SU-DHL-6 (cell line): ENCODE data around the gene R3HDM2.

ENCODE experiments used
- H2AFZ ChIP-seq: fragments of 200-600 bp; sonication (generic); 2 replicates; pipeline ENCODE4 v1.6.1; 2014; ENCODE audit warnings: low read depth, mild to moderate bottlenecking, moderate library complexity, mixed read lengths, antibody characterized with exemption, low read length; ENCODE audit not compliant: severe bottlenecking
- H3F3A ChIP-seq: fragments of 200-600 bp; shearing (Covaris generic); 2 replicates; pipeline ENCODE4 v1.6.0; 2016; ENCODE audit warnings: antibody characterized with exemption, mild to moderate bottlenecking; ENCODE audit not compliant: insufficient read depth
- H3K27ac ChIP-seq: fragments of 200-600 bp; sonication (generic); 2 replicates; pipeline ENCODE4 v1.5.1; 2016; ENCODE audit warnings: low read depth, mild to moderate bottlenecking, low read length, moderate library complexity, mixed read lengths
- H3K27me3 ChIP-seq: fragments of 200-600 bp; sonication (generic), shearing (Covaris generic); 2 replicates; pipeline ENCODE4 v1.6.0; 2014; ENCODE audit warnings: mild to moderate bottlenecking, low read length
- H3K36me3 ChIP-seq: fragments of 200-600 bp; sonication (generic); 2 replicates; pipeline ENCODE4 v1.6.1; 2014; ENCODE audit warnings: mild to moderate bottlenecking, low read length, mixed read lengths
- H3K4me2 ChIP-seq: fragments of 300-600, 200-600 bp; shearing (Covaris generic), sonication (generic); 2 replicates; pipeline ENCODE4 v1.6.0; 2014; ENCODE audit warnings: low read length, low read depth, mild to moderate bottlenecking; ENCODE audit not compliant: poor library complexity, severe bottlenecking
- H3K4me3 ChIP-seq: fragments of 200-600 bp; sonication (generic); 2 replicates; pipeline ENCODE4 v1.5.1; 2014; ENCODE audit warnings: antibody characterized with exemption, low read length, mild to moderate bottlenecking, mixed read lengths; ENCODE audit not compliant: insufficient read depth, poor library complexity, severe bottlenecking
- H3K79me2 ChIP-seq: fragments of 200-600 bp; sonication (generic); 2 replicates; pipeline ENCODE4 v1.6.1; 2014; ENCODE audit warnings: mild to moderate bottlenecking, low read length, moderate library complexity; ENCODE audit not compliant: insufficient read depth
- H3K9ac ChIP-seq: fragments of 200-600 bp; sonication (generic); 2 replicates; pipeline ENCODE4 v1.7.0; 2014; ENCODE audit warnings: mild to moderate bottlenecking, low read length
- H3K9me2 ChIP-seq: fragments of 200-600 bp; sonication (generic); replicated peaks from 2 replicates; pipeline ENCODE4 v1.6.1; 2014; ENCODE audit warnings: low read length; ENCODE audit not compliant: insufficient read depth
- H3K9me3 ChIP-seq: fragments of 200-600 bp; sonication (generic); 2 replicates; pipeline ENCODE4 v1.6.1; 2014; ENCODE audit warnings: low read length, mixed read lengths; ENCODE audit not compliant: insufficient read depth
- H4K20me1 ChIP-seq: fragments of 200-600 bp; sonication (generic); 2 replicates; pipeline ENCODE4 v1.6.1; 2014; ENCODE audit warnings: low read depth, mild to moderate bottlenecking, antibody characterized with exemption, low read length, moderate library complexity, mixed read lengths
- EZH2phosphoT487 ChIP-seq: fragments of 200-600 bp; sonication (generic), shearing (Covaris generic); conservative IDR thresholded peaks from 2 replicates; pipeline ENCODE4 v1.6.1; 2018; ENCODE audit warnings: mild to moderate bottlenecking, antibody characterized with exemption, low read length, moderate library complexity, mixed read lengths
- TF ChIP-seq, protein P1 (sequence below): fragments of 200-600 bp; sonication (generic); IDR thresholded peaks from one replicate; pipeline ENCODE4 v1.5.1; 2017; ENCODE audit warnings: antibody characterized with exemption, mild to moderate bottlenecking, low read length, moderate library complexity; ENCODE audit not compliant: insufficient read depth, poor library complexity, severe bottlenecking

Gene R3HDM2

DNA sequence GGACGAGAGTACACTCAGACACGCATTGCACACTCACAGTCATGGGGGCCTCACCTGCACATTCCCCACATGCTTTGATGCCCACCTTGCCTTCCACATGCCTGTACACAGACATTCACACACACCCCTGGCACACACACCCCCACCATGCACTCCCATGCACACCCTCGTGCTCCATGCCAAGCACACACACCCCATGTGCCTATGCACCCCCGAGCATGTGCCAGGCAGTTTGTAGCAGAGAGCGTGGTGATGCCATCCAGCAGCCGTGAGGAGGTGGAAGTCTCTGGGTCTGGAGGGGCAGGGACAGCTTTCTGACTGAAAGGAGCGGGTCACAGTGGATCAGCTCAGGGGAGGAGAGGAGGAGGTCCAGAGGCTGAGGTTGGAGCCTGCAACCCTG, 224.9 kb downstream of the R3HDM2 start:
- Histone ChIP-seq H3K9ac (no peak overlapping the region), H3K9me3 (no peaks in the 10 kb centered on the region)

DNA sequence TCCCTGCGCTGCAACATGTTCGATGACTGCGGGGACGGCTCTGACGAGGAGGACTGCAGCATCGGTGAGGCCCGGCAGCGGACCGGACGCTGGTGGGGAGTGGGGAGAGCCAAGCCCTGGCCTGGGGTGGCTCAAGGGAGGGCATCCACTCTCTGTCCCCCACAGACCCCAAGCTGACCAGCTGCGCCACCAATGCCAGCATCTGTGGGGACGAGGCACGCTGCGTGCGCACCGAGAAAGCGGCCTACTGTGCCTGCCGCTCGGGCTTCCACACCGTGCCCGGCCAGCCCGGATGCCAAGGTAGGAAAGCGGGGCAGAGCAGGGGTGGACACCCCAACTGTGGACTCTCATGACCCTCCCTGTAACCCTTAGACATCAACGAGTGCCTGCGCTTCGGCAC, 225.7 kb downstream of the R3HDM2 start:
- Histone ChIP-seq H3K27me3 (no peaks in the 10 kb centered on the region), H3F3A (no peaks in the 10 kb centered on the region), H3K9me2 (no peaks in the 10 kb centered on the region), H3K4me3 (no peak overlapping the region), H4K20me1 (no peaks in the 10 kb centered on the region), H2AFZ (no peak overlapping the region), H3K36me3 (no peaks in the 10 kb centered on the region), H3K79me2 (no peaks in the 10 kb centered on the region), H3K4me2 (no peak overlapping the region), H3K9ac (no peak overlapping the region), H3K27ac (no peak overlapping the region), H3K9me3 (no peaks in the 10 kb centered on the region)
- no peak for TF ChIP-seq EZH2phosphoT487
- TF ChIP-seq, protein P1, sequence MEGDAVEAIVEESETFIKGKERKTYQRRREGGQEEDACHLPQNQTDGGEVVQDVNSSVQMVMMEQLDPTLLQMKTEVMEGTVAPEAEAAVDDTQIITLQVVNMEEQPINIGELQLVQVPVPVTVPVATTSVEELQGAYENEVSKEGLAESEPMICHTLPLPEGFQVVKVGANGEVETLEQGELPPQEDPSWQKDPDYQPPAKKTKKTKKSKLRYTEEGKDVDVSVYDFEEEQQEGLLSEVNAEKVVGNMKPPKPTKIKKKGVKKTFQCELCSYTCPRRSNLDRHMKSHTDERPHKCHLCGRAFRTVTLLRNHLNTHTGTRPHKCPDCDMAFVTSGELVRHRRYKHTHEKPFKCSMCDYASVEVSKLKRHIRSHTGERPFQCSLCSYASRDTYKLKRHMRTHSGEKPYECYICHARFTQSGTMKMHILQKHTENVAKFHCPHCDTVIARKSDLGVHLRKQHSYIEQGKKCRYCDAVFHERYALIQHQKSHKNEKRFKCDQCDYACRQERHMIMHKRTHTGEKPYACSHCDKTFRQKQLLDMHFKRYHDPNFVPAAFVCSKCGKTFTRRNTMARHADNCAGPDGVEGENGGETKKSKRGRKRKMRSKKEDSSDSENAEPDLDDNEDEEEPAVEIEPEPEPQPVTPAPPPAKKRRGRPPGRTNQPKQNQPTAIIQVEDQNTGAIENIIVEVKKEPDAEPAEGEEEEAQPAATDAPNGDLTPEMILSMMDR, result no peak

More for the DNA sequence above, 224.9 kb downstream of the R3HDM2 start:
- Histone ChIP-seq H3K9me2 (no peaks in the 10 kb centered on the region), H3K79me2 (no peaks in the 10 kb centered on the region), H4K20me1 (no peaks in the 10 kb centered on the region), H3K36me3 (no peaks in the 10 kb centered on the region), H2AFZ (no peak overlapping the region), H3F3A (no peaks in the 10 kb centered on the region), H3K4me2 (no peak overlapping the region), H3K27me3 (no peaks in the 10 kb centered on the region), H3K27ac (no peak overlapping the region), H3K4me3 (no peak overlapping the region)
- TF ChIP-seq, protein P1, result no peak
- TF ChIP-seq EZH2phosphoT487, result no peak

DNA sequence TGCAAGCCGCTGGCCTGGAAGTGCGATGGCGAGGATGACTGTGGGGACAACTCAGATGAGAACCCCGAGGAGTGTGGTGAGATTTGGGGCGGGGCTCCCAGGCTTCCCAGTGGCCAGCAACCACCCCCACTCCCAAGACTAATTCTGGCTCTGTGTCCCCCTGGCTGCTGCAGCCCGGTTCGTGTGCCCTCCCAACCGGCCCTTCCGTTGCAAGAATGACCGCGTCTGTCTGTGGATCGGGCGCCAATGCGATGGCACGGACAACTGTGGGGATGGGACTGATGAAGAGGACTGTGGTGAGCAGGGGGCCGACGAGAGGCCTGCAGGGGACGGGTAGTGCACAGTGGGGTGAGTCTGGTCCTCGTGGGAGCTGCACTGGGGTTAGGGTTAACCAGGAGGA, 226.4 kb downstream of the R3HDM2 start:
- Histone ChIP-seq H3K9ac (no peak overlapping the region), H3F3A (no peaks in the 10 kb centered on the region), H3K4me2 (no peak overlapping the region), H2AFZ (no peak overlapping the region), H3K79me2 (no peaks in the 10 kb centered on the region), H3K9me2 (no peaks in the 10 kb centered on the region), H3K36me3 (no peaks in the 10 kb centered on the region), H4K20me1 (no peaks in the 10 kb centered on the region), H3K9me3 (no peaks in the 10 kb centered on the region), H3K27ac (no peak overlapping the region), H3K27me3 (no peaks in the 10 kb centered on the region), H3K4me3 (no peak overlapping the region)
- no peak for TF ChIP-seq EZH2phosphoT487
- TF ChIP-seq, protein P1, result no peak

DNA sequence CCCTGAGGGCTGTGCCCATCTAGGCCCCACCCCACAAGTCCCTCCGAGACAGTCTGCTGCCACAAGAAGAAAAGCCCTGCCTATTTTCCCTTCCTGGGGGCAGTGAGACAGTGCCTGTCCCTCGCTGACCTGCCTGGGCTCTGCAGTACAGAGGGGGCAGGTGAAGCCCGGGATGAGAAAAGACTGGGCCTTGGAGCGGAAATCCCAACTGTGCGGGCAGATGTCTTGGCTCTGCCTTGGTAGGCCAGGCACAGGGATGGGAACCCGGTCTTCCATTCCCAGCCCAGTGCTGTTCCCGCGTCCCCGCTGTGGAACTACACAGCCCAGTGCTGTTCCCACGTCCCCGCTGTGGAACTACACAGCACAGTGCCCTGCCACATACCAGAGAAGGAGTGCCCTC, 227.1 kb downstream of the R3HDM2 start:
- Histone ChIP-seq H3K27me3 (no peaks in the 10 kb centered on the region), H4K20me1 (no peaks in the 10 kb centered on the region), H3K4me2 (no peak overlapping the region), H2AFZ (no peak overlapping the region), H3K9ac (no peak overlapping the region), H3K9me3 (no peaks in the 10 kb centered on the region), H3K27ac (no peak overlapping the region), H3K79me2 (no peaks in the 10 kb centered on the region), H3K36me3 (no peaks in the 10 kb centered on the region), H3K9me2 (no peaks in the 10 kb centered on the region), H3K4me3 (no peak overlapping the region), H3F3A (no peaks in the 10 kb centered on the region)
- TF ChIP-seq EZH2phosphoT487, result no peak
- TF ChIP-seq, protein P1, result no peak
